Heart left ventricle (tissue), 13 donors: ENCODE results near the gene CD244.

Experiments
- CTCF ChIP-seq, 12 donors: fragments of 200-600 bp; sonication (generic) in 4 of 12; IDR thresholded peaks; one replicate each; pipeline versions ENCODE4 v1.5.0 to v1.8.0; 2018 to 2022; ENCODE audit warnings: antibody characterized with exemption in 12 of 12, mild to moderate bottlenecking in 5 of 12
- POLR2A ChIP-seq, 2 donors: fragments of 450-650 bp; IDR thresholded peaks; one replicate each; pipeline ENCODE4 v1.6.1; 2017; ENCODE audit warnings: antibody characterized with exemption in 2 of 2, mild to moderate bottlenecking in 2 of 2, moderate library complexity in 2 of 2
- donor health status: ischemic (EF 13 %, LVEDD 7.1; RV severe dilation, severe dysfunction).
- donor health status: DM: no; HTN: yes; CAD: no.
- donor health status: DM: no; HTN: no; CAD: no.
- donor health status: ischemic (EF 25% LVEDD 6.9; RV normal size, moderate dysfunction).
- donor health status: ischemic (EF 25% LVEDD 5.7; RV mildly dilated, moderate dysfunction).
- donor health status: ischemic (EF 35%, LVEDD 5.7; RV mildly dilated, moderate dysfunction).
- donor health status: nonischemic (EF 11% LVEDD 7.7; RV severe dilation, severe dysfunction).
- donor health status: DM: yes; HTN: yes; CAD: no.
- donor health status: PGD.
- donor health status: ischemic (EF 29% LVEDD 5.4; RV normal size, mild dysfunction).
- donor health status: nonischemic (EF 23%, LVEDD 6.1; RV moderate dilation, normal function).

- TF ChIP-seq POLR2A (IDR thresholded peaks at IDR 0.05) (no peak), CTCF (IDR thresholded peaks at IDR 0.05) (no peak)
These were observed 1.7 kb downstream of the CD244 start for GRCh38 chr1:160860840-160861505.
